ENCODE data around the gene PTX4. TPM values are rescaled to one million over a fixed set of nuclear protein-coding genes. Genes with fewer than 3 reads are reported as not detected.

The PTX4 gene
- total RNA-seq, 1 donor from 2014 or later = not detected

- Mint-ChIP-seq H3K36me3 (ENCODE audit: low read depth) (peaks cover 10% of the 10 kb centered on the region), H3K27me3 (ENCODE audit: low read depth) (no peaks in the 10 kb centered on the region), H3K4me1 (ENCODE audit: low read depth) (no peaks in the 10 kb centered on the region), H3K27ac (ENCODE audit: unreplicated experiment) (no peak overlapping the region), H3K4me3 (ENCODE audit: unreplicated experiment) (no peak overlapping the region), H3K9me3 (ENCODE audit: low read depth) (no peaks in the 10 kb centered on the region)
- DNase-seq (ENCODE audit: low spot score) = no peak
- no peak for TF ChIP-seq CTCF (IDR thresholded peaks at IDR 0.05)
Observed at GRCh38 chr16:1501630-1502029, 12.9 kb upstream of the PTX4 start.

DNA sequence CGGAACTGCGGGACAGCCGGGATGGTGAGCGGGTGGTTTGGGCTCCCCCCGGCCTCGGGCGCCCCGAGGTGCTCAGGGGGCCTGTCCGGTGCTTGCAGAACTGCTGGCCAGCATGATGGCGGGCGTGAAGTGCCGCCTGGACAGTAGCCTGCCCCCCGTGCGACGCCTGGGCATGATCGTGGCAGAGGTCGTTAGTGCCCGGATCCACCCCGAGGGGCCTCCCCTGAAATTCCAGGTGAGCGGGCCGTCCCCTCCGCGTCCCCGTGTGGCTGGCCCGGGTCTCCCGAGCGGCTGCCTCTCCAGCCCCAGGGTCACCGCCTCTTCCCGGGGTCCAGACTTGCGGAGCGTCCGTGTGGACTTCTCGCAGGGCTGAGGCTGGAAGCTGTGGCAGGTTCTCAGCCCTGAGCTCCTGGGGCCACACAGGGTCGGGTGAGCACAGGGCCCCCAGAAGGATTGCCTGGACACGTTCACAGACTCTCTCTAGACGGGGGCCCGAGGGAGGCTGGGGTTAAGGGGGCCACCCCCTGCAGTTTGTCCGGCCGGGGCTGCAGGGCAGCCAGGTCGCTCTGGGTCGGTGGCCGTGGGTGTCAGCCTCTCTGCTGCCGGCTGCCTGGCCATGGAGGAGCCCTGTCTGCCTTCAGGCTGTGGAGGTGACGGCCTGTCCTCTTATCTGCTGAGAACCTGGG lies 11.9 kb upstream of the PTX4 start:
- DNase-seq (ENCODE audit: low spot score) = no peak
- Mint-ChIP-seq H3K4me3 (ENCODE audit: unreplicated experiment) (no peak overlapping the region), H3K27ac (ENCODE audit: unreplicated experiment) (no peak overlapping the region), H3K9me3 (ENCODE audit: low read depth) (no peaks in the 10 kb centered on the region), H3K36me3 (ENCODE audit: low read depth) (peaks cover 11% of the 10 kb centered on the region), H3K27me3 (ENCODE audit: low read depth) (no peaks in the 10 kb centered on the region), H3K4me1 (ENCODE audit: low read depth) (no peaks in the 10 kb centered on the region)
- no peak for TF ChIP-seq CTCF (IDR thresholded peaks at IDR 0.05)

DNA sequence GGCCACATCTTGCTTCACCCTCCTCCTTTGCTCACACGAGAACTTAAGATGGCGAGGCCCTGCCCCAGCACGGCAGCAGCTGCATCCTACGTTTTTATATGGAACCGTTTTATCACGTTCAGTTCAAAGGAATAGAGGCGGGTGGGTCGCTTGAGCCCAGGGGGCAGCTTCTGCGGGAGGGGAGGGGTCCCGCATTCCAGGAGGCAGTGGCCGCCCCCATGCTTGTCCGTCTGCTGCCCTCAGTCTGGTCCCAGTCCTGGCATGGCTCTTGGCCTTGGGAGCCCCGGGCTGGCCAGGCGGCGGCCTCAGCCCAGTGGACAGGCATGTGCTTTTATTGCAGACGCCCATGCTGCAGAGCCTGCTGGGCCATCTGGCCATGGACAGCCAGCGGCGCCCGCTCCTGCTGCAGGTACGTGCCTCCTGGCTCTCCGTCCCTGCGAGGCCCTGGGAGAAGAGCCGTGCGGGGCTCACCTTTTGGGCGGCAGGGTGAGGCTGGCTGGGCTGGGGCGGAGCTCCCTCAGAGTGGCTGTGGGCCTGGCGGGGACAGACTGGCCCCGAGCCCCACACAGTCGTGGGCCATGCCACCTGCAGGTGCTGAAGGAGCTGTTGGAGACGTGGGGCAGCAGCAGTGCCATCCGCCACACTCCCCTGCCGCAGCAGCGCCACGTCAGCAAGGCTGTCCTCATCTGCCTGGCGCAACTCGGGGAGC lies 11.2 kb upstream of the PTX4 start:
- no peak for DNase-seq (ENCODE audit: low spot score)
- no peak overlapping the region for H3K4me3 Mint-ChIP-seq (ENCODE audit: unreplicated experiment)
- H3K27me3 Mint-ChIP-seq (ENCODE audit: low read depth) = no peaks in the 10 kb centered on the region
- TF ChIP-seq CTCF (IDR thresholded peaks at IDR 0.05) = no peak
- no peaks in the 10 kb centered on the region for H3K9me3 Mint-ChIP-seq (ENCODE audit: low read depth)
- no peaks in the 10 kb centered on the region for H3K4me1 Mint-ChIP-seq (ENCODE audit: low read depth)
- peaks cover 11% of the 10 kb centered on the region for H3K36me3 Mint-ChIP-seq (ENCODE audit: low read depth)
- H3K27ac Mint-ChIP-seq (ENCODE audit: unreplicated experiment) = no peak overlapping the region

DNA sequence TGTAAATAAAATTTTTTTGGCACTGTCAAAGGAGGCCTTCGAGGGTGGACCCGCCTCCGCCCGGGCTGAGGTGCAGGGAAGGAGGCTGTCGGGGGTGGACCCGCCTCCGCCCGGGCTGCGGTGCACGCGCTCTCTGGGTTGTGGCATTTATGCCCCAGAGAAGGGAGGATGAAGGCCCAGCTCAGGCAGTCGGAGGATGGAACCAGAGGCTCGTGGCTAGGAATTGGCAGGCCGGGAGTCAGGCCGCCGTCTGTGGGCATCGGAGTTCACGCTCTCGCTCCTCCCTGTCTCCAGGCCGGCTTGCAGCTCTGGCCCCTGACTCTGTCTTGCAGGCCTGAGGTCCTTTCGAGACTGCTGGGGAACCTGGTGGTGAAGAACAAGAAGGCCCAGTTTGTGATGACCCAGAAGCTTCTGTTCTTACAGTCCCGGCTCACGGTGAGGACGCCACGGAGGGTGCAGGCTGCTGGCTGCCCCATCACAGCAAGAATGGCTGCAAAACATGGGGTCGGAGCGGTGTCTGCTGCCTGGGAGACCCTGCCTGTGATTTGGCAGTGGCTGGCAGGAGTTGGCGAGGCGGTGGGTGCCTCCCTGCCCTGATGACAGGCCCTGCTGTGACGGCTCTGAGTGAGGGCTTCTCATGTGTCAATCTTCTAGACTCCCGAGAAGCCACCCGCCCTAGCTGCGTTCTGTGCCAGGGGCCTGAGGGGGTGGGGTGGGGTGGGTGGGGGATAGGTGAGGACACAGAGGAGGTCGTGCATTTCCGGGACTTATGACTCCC lies 10.3 kb upstream of the PTX4 start:
- H3K9me3 Mint-ChIP-seq (ENCODE audit: low read depth) = no peaks in the 10 kb centered on the region
- peaks cover 12% of the 10 kb centered on the region for H3K36me3 Mint-ChIP-seq (ENCODE audit: low read depth)
- no peak overlapping the region for H3K27ac Mint-ChIP-seq (ENCODE audit: unreplicated experiment)
- peaks cover 5% of the 10 kb centered on the region for H3K4me1 Mint-ChIP-seq (ENCODE audit: low read depth)
- DNase-seq (ENCODE audit: low spot score) = no peak
- H3K27me3 Mint-ChIP-seq (ENCODE audit: low read depth) = no peaks in the 10 kb centered on the region
- no peak overlapping the region for H3K4me3 Mint-ChIP-seq (ENCODE audit: unreplicated experiment)
- TF ChIP-seq CTCF (IDR thresholded peaks at IDR 0.05) = no peak

DNA sequence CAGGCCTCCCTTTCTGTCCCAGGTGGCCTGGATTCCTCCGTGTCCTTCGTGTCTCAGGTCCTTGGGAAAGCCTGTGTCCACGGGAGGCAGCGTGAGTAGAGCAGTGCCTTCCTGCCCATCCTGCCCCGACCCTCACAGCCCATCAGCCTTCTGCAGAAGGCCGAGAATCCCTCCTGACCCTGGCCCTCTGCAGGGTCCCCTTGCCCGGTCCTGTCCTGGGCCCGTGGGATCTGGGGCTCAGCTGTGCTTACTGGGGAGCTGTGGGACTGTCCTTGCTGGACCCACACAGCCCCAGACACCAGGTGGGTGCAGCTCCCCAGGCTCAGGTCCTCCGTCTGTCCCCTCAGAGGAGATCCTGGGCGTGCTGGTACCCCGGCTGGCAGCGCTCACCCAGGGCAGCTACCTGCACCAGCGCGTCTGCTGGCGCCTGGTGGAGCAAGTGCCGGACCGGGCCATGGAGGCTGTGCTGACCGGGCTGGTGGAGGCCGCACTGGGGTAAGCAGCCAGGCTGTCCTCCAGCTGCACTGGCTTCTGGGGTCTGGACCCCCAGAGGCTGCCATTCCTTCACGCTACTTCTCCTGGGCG lies 8.4 kb upstream of the PTX4 start:
- Mint-ChIP-seq H3K4me3 (ENCODE audit: unreplicated experiment) (no peak overlapping the region), H3K4me1 (ENCODE audit: low read depth) (peaks cover 18% of the 10 kb centered on the region)

More for the DNA sequence above, 8.4 kb upstream of the PTX4 start:
- no peak for DNase-seq (ENCODE audit: low spot score)
- Mint-ChIP-seq H3K27me3 (ENCODE audit: low read depth) (no peaks in the 10 kb centered on the region), H3K9me3 (ENCODE audit: low read depth) (no peaks in the 10 kb centered on the region), H3K27ac (ENCODE audit: unreplicated experiment) (no peak overlapping the region), H3K36me3 (ENCODE audit: low read depth) (peaks cover 7% of the 10 kb centered on the region)
- no peak for TF ChIP-seq CTCF (IDR thresholded peaks at IDR 0.05)

Measured in chondrocyte (in vitro differentiated cells).